Neural cell (in vitro differentiated cells): ENCODE results near the gene SHANK1.

Experiments
- EP300 ChIP-seq: fragments of 450-650 bp; conservative IDR thresholded peaks from 2 replicates; pipeline ENCODE4 v1.6.1; 2014; ENCODE audit warnings: antibody characterized with exemption, mild to moderate bottlenecking, moderate library complexity; ENCODE audit not compliant: poor library complexity, severe bottlenecking
- EZH2 ChIP-seq: fragments of 200-600, 300-800 bp; shearing (Covaris generic), sonication (generic); IDR thresholded peaks from 2 replicates; pipeline ENCODE4 v1.6.1; 2014; ENCODE audit warnings: antibody characterized with exemption, low read length, borderline replicate concordance, mild to moderate bottlenecking; ENCODE audit not compliant: insufficient read depth, poor library complexity, severe bottlenecking
- MXI1 ChIP-seq: fragments of 450-650 bp; conservative IDR thresholded peaks from 2 replicates; pipeline ENCODE4 v1.6.1; 2014; ENCODE audit warnings: antibody characterized with exemption, mild to moderate bottlenecking; ENCODE audit not compliant: poor library complexity, severe bottlenecking
- POLR2AphosphoS5 ChIP-seq: IDR thresholded peaks from 2 replicates; pipeline ENCODE4 v1.6.1; 2012
- RAD21 ChIP-seq: fragments of 450-650 bp; conservative IDR thresholded peaks from 2 replicates; pipeline ENCODE4 v1.6.1; 2014; ENCODE audit warnings: antibody characterized with exemption, mild to moderate bottlenecking, moderate library complexity
- SMC3 ChIP-seq: fragments of 450-650 bp; conservative IDR thresholded peaks from 2 replicates; pipeline ENCODE4 v1.6.1; 2014; ENCODE audit warnings: antibody characterized with exemption, mild to moderate bottlenecking, moderate library complexity; ENCODE audit not compliant: poor library complexity
- TAF1 ChIP-seq: IDR thresholded peaks from 2 replicates; pipeline ENCODE4 v1.6.1; 2012; ENCODE audit warnings: low read depth
- TF ChIP-seq, protein P1 (sequence below): fragments of 450-650 bp; IDR thresholded peaks from 2 replicates; pipeline ENCODE4 v1.5.1; 2014; ENCODE audit warnings: antibody characterized with exemption, mild to moderate bottlenecking, moderate library complexity; ENCODE audit not compliant: poor library complexity, severe bottlenecking
- TF ChIP-seq, protein P2 (sequence below): IDR thresholded peaks from 2 replicates; pipeline ENCODE4 v1.6.1; 2012; ENCODE audit warnings: borderline replicate concordance

DNA sequence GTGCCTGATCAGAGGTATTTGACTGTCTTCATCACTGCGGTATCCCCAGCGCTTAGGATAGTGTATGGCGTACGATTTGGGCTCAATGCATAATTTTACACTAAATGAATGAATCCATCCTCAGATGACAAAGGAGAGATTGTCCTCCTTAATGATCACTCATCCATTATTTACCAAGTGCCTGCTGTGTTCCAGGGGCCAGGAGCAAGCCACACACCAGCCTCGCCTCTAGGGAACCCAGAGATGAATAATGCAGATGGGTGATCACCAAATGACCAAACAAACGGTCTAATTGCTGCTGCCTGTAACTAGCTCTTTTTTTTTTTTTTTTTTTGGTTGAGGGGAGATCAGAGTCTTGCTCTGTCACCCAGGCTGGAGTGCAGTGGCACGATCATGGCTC lies 44.8 kb upstream of the SHANK1 start:
- TF ChIP-seq, protein P1, sequence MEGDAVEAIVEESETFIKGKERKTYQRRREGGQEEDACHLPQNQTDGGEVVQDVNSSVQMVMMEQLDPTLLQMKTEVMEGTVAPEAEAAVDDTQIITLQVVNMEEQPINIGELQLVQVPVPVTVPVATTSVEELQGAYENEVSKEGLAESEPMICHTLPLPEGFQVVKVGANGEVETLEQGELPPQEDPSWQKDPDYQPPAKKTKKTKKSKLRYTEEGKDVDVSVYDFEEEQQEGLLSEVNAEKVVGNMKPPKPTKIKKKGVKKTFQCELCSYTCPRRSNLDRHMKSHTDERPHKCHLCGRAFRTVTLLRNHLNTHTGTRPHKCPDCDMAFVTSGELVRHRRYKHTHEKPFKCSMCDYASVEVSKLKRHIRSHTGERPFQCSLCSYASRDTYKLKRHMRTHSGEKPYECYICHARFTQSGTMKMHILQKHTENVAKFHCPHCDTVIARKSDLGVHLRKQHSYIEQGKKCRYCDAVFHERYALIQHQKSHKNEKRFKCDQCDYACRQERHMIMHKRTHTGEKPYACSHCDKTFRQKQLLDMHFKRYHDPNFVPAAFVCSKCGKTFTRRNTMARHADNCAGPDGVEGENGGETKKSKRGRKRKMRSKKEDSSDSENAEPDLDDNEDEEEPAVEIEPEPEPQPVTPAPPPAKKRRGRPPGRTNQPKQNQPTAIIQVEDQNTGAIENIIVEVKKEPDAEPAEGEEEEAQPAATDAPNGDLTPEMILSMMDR: no peak
- TF ChIP-seq EP300 (no peak), TAF1 (no peak), POLR2AphosphoS5 (no peak), EZH2 (no peak), RAD21 (no peak), SMC3 (no peak), MXI1 (no peak)
- TF ChIP-seq, protein P2, sequence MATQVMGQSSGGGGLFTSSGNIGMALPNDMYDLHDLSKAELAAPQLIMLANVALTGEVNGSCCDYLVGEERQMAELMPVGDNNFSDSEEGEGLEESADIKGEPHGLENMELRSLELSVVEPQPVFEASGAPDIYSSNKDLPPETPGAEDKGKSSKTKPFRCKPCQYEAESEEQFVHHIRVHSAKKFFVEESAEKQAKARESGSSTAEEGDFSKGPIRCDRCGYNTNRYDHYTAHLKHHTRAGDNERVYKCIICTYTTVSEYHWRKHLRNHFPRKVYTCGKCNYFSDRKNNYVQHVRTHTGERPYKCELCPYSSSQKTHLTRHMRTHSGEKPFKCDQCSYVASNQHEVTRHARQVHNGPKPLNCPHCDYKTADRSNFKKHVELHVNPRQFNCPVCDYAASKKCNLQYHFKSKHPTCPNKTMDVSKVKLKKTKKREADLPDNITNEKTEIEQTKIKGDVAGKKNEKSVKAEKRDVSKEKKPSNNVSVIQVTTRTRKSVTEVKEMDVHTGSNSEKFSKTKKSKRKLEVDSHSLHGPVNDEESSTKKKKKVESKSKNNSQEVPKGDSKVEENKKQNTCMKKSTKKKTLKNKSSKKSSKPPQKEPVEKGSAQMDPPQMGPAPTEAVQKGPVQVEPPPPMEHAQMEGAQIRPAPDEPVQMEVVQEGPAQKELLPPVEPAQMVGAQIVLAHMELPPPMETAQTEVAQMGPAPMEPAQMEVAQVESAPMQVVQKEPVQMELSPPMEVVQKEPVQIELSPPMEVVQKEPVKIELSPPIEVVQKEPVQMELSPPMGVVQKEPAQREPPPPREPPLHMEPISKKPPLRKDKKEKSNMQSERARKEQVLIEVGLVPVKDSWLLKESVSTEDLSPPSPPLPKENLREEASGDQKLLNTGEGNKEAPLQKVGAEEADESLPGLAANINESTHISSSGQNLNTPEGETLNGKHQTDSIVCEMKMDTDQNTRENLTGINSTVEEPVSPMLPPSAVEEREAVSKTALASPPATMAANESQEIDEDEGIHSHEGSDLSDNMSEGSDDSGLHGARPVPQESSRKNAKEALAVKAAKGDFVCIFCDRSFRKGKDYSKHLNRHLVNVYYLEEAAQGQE: no peak
